ENCODE data around the gene ATXN2.

Gene ATXN2

GRCh38 chr12:111448846-111449790, 150.0 kb downstream of the ATXN2 start:
- DNase-seq, result no peak

- DNase-seq, result no peak
Measured at GRCh38 chr12:111448266-111448830, 150.8 kb downstream of the ATXN2 start.

DNA sequence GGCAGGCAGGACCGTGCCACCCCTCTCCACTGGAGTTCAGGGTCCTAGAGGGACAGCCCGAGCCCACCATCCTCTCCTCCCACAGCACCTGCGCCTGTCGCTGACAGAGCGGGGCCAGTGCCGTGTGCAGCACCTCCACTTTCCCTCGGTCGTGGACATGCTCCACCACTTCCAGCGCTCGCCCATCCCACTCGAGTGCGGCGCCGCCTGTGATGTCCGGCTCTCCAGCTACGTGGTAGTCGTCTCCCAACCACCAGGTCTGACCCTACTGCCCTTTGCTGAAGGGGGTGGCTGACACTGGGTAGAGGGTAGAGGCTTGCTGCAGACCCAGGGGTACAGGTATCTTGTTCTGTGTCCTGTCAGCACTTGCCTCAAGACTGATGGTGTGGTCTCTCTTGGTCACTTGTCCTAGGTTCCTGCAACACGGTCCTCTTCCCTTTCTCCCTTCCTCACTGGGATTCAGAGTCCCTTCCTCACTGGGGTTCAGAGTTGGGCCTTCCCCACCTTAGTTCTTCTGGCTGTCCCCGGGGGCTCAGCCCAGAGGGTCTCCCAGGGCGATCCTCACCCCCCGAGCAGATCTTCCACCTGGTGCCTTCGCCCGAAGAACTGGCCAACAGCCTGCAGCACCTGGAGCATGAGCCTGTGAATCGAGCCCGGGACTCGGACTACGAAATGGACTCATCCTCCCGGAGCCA, 151.4 kb downstream of the ATXN2 start:
- DNase-seq, result no peak

- DNase-seq, result no peak
Measured at GRCh38 chr12:111446631-111447570, 152.2 kb downstream of the ATXN2 start.

DNA sequence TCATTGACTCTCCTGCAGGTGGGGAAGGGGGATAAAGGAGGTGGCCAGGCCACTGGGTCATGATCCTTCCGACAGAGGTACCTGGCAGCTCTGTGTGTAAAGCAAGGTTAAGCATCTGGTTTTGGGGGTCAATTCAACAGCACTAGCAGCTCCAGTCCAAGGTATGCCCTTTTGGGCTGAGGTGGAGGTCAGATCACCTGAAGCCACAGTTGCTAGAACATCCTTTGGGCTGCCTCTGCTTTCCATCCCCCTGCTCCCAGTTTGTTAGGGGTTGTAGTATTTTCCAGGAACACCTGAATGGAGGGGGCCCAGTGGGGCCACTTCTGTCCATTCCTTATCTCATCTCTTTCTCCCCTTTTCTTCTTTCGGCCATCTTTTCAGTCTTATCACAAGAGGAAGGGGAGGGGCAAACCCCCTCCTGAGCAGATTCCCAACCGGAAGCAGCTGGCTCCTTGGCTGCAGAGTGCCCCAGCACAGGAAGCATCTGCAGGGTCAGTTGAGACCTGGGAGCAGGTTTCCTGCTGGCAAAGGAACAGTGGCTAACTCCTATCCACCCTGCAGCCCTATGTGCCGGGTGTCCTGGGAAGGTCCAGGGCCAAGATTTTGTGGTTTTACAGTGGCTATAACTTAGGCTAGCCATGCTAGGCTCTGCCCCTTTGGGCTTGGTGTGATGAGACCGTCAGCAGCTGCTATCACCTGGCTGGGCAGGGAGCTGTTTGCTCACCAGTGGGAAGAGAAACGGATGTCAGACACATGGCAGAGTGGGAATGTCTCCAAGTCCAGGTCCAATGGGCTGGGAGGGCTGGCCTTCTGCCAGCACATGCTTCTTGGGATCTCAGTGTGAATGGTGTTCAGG, 153.2 kb downstream of the ATXN2 start:
- DNase-seq, result no peak

DNA sequence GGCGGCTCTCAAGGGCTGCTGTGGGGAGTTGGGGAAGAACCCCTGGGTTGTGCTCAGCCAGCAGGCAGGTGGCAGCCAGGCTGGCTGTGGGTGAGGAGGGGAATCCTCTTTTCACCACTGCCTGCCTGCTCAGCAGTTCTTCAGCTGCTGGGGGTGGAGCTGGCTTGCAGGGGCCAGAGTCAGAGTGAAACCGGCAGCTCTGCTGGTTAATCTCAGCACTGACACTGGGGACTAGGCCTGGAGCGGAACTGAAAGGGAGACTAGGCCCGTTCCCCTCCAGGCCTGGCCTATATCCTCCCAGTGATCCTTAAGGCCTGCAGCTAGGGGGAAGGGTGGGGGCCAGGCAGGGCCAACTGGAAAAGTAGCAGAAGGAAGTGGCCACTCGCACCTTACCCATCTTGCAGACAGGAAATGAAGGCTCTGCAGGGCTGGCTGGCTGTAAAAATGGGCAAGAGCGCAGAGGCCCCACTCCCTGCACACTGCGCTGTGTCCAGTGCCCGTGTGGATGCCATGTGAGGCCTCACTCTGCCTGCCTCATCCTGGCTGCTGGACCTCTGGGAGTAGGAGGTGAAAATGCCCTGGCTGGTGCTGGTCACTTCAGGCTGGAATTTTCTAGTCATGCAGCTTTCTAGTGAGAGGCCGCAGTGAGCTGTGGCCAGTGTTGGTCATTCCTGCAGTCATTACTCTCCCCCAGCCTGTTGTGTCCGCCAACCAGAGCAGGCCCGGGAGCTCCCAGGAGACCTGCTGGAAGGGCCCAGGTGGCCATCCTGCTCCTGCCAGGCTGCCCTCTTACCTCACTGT, 154.0 kb downstream of the ATXN2 start:
- DNase-seq, result peak; percentile 90

GRCh38 chr12:111444314-111444924, 154.7 kb downstream of the ATXN2 start:
- no peak for DNase-seq

- peak; percentile 62 for DNase-seq
Measured at GRCh38 chr12:111443586-111443985, 155.5 kb downstream of the ATXN2 start.

DNA sequence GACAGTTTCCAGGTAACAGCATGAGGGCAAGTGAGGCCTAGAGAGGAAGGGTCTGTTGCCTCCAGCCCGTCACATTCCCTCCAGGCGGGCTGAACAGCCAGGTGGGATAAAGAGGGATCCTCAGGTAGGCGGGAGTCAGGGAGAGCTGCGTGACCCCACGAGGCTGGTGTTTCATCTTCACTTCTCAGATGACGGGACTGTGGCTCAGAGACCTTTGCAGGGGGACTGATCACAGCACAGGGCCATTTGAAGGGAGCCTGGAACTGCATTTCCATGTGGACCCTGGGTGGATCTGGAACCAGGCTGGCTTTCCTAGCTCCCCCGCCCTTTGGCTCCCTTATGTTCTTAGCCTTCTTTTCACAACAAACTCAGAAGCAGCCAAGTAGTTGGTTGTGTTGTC, 156.0 kb downstream of the ATXN2 start:
- DNase-seq, result no peak

DNA sequence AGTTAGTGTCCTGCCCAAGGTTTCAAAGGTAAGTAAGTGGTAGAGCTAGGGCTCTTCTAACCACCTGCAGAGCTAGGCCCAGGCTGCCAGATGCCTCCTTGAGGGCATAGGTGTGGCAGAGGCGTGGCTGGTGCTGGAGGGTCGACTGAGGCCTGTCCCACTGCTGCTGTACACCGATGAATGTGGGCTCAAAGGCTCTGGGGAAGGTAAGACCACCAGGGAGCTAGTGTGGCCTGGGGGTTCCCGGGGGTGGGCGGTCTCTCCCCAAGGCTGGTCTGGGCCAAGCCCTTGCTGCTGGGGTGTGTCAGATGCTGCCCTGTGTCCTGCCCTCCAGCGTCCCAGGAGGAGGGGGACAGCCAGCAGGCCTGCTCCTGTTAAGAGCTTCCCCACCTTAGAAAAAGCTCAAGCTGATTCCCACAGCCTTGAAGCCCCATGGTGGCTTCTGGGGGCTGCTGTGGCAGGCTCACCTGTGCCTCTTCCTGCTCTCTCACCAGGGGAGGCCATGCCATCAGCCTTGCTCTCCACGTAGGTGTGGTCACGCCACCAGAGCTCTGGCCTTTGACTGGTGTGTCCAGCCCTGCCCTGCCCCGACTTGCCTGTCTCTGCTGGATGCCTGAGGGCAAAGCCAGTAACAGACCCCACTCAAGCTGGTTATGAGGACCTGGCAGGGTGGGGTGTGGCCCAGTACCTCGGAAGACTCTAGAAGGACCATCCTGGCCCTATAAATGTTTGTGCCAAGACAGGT, 156.6 kb downstream of the ATXN2 start:
- no peak for DNase-seq

DNA sequence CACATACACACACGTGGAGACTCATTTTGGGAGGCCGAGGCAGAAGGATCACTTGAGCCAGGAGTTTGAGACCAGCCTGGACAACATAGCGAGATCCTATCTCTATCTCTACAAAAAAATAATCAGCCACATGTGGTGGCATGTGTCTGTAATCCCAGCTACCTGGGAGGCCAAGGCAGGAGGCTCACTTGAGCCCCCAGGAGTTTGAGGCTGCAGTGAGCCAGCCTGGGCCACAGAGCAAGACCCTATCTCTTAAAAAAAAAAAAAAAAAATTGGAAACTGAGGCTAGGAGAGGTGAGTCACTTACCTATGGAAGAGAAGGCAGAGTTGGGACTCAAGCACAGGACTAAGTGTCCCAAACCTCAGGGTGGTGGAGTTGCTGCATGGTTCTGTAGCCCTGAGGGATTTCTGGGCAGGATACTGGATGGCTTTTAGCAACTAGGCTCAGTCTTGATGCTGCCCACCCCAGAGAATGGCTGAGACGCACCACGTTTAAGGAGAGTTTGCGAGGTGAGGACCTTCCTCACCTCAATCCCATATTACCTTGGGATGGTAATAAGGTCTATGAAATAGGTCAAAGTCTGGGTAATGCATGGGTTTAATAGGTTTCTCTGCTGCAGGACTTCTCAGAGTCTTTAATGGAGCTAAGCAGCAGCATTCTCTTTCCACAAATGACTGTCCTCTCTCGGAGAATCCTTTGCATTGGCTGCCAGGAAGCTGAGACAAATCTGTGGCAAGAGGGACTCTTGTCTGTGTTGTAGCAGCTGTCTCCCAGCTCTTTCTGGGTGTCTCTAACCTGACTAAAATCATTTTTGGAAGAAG, 157.8 kb downstream of the ATXN2 start:
- no peak for DNase-seq

- DNase-seq, result no peak
Measured at GRCh38 chr12:111440631-111441030, 158.5 kb downstream of the ATXN2 start.

DNA sequence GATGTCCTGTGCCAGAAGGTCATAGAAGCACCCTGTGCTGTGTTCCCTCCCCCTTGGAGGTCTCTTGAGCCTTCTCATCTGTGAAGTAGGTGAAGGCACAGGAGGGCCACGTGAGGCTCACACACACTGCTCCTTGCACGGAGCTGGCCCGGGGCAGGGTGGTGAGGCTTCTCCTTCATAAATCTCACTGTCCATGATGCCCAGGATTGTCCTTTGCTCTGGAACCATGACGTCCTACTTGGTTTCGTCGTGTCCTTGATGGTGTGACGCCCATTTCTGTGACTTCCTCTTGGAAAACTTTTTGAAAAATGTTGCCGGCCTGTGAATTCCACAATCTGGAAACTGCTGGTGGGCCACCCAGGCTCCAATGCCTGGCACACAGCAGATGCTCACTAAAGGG, 159.0 kb downstream of the ATXN2 start:
- DNase-seq, result no peak

- DNase-seq, result no peak
Measured at GRCh38 chr12:111439657-111440151, 159.4 kb downstream of the ATXN2 start.

DNA sequence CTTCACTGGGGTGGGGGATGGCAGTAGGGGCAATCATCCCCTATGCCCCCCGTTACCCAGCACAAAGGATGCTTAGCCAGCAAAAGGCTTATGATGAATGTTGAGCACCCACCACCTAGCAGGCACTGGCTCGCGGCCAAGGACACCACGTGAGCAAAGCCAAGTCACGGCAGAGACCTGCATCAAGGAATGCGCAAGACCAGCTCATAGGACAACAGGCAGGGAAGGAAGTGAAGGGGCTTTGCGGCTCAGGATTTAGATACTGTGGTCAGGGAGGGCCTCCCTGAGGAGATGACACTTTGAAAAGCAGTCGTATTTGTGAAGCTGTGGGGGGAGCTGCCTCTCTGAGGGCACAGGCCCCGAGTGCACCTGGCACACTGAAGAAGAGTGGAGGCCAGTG, 160.6 kb downstream of the ATXN2 start:
- peak; percentile 43 for DNase-seq

- no peak for DNase-seq
Measured at GRCh38 chr12:111437816-111438454, 161.2 kb downstream of the ATXN2 start.

DNA sequence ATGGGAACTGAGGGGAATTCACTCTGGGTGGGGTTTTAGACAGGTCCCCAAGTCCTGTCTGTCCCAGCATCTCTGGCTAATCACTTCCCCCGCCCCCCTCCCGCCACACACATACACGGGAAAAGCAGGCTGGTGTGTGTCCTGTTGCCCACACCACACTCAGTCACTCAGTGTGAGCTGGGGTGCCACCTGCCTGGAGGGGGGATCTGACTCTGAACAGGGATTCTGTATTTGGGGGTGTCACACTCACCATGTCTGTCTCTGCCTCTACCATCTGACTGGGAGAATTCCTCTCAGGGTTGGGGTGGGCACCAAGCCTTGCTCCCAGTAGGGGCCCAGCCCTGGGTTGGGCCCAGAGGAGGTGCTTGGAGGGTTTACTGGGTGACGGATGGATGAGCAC, 162.3 kb downstream of the ATXN2 start:
- no peak for DNase-seq

- no peak for DNase-seq
Measured at GRCh38 chr12:111436266-111436665, 162.8 kb downstream of the ATXN2 start.

All from stimulated activated naive CD4-positive, alpha-beta T cell treated with Interleukin-2 at 50 U/mL for 16 hours (primary cell).